ENCODE measurements around the gene ZNF223. TPM values are rescaled to one million over a fixed set of nuclear protein-coding genes. Genes with fewer than 3 reads are reported as not detected.

Gene ZNF223
- total RNA-seq, 4 donors from 2014 or later = 3.6 to 48.5 (median 12.9) TPM

- peak in 3 of 4 experiments; percentile 9 to 20 (median 17) for TF ChIP-seq CTCF (IDR thresholded peaks at IDR 0.05)
- TF ChIP-seq POLR2A (IDR thresholded peaks at IDR 0.05) = peak in 1 of 2 donors; percentile 23
- Histone ChIP-seq H3K36me3 (no peaks in the 10 kb centered on the region), H3K27ac (peak within 1 kb of the TSS; percentile 75), H3K27me3 (no peaks in the 10 kb centered on the region), H3K9me3 (peaks cover 0 to 22% of the 10 kb centered on the region in 2 donors), H3K4me1 (no peaks in the 10 kb centered on the region), H3K4me3 (peak within 1 kb of the TSS; percentile 67 to 83)
- DNase-seq = peak; percentile 95 to 98
- intact Hi-C loops (cut with DNase I; ENCODE audit: low total_unique reads) = no loop called here
Observed at GRCh38 chr19:44113138-44113783, 61.4 kb downstream of the ZNF223 start, which contains the start of gene ZNF225. Gene ZNF225 (plus strand): TSS chr19:44113399. CDS start chr19:44115828, 2,429 bp downstream.

- DNase-seq = peak in 1 of 2 donors; percentile 18
- H3K36me3 ChIP-seq = no peaks in the 10 kb centered on the region
- peak overlapping the region; percentile 67 to 83 for H3K4me3 ChIP-seq
- intact Hi-C loops (cut with DNase I; ENCODE audit: low total_unique reads) = no loop called here
- H3K4me1 ChIP-seq = no peaks in the 10 kb centered on the region
- H3K27me3 ChIP-seq = no peaks in the 10 kb centered on the region
- no peak for TF ChIP-seq CTCF (IDR thresholded peaks at IDR 0.05)
- no peak for TF ChIP-seq POLR2A (IDR thresholded peaks at IDR 0.05)
- H3K9me3 ChIP-seq = peaks cover 0 to 16% of the 10 kb centered on the region in 2 donors
- H3K27ac ChIP-seq = peak overlapping the region; percentile 75
Observed at GRCh38 chr19:44113784-44114390, 62.1 kb downstream of the ZNF223 start.

Small RNAs within 50 kb of the gene (small RNA-seq; reads per million reads assigned to genes)
- not detected for gene RNU6-902P

Other genes starting within 250 kb of the ZNF223 start
- gene LYPD5, start 249.6 kb upstream of the ZNF223 start, total RNA-seq = 1 to 10 TPM in 2 of 4 donors, under 1 TPM in 2; 0.51 to 1.9 (median 0.88) TPM
- 10 to 100 TPM in 3 of 4 donors, 1 to 10 TPM in 1; 1.8 to 52.6 (median 14.1) TPM for gene ZNF283, start 224.7 kb upstream of the ZNF223 start, total RNA-seq
- 1 to 10 TPM in 3 of 4 donors, under 1 TPM in 1; 0.59 to 7.9 (median 6.4) TPM for gene ZNF404, start 168.1 kb upstream of the ZNF223 start, total RNA-seq
- 10 to 100 TPM in 3 of 4 donors, 1 to 10 TPM in 1; 9.4 to 33.0 (median 14.6) TPM for gene ZNF45, start 116.8 kb upstream of the ZNF223 start, total RNA-seq
- 10 to 100 TPM in 1 of 4 donors, 1 to 10 TPM in 1, under 1 TPM in 1, not detected in 1; 0.77 to 26.9 (median 9.4) TPM for gene ZNF221, start 100.8 kb upstream of the ZNF223 start, total RNA-seq
- 10 to 100 TPM in 3 of 4 donors, 1 to 10 TPM in 1; 6.2 to 51.7 (median 16.3) TPM for gene ZNF155, start 67.8 kb upstream of the ZNF223 start, total RNA-seq
- gene ZNF230, start 49.1 kb upstream of the ZNF223 start, total RNA-seq = 10 to 100 TPM in 3 of 4 donors, 1 to 10 TPM in 1; 6.5 to 15.1 (median 13.9) TPM
- gene ZNF222, start 26.7 kb upstream of the ZNF223 start, total RNA-seq = 1 to 10 TPM in 2 of 4 donors, under 1 TPM in 2; 0.29 to 9.1 (median 1.0) TPM
- gene ZNF284, start 20.1 kb downstream of the ZNF223 start, total RNA-seq = 1 to 10 TPM in 2 of 4 donors, under 1 TPM in 2; under 0.01 to 6.3 (median 1.8) TPM
- 10 to 100 TPM in 3 of 4 donors, 1 to 10 TPM in 1; 7.4 to 59.7 (median 37.1) TPM for gene ZNF224, start 42.3 kb downstream of the ZNF223 start, total RNA-seq
- gene ZNF225, start 61.4 kb downstream of the ZNF223 start, total RNA-seq = 10 to 100 TPM in 1 of 4 donors, 1 to 10 TPM in 2, under 1 TPM in 1; 0.29 to 18.5 (median 4.9) TPM
- gene ZNF234, start 89.5 kb downstream of the ZNF223 start, total RNA-seq = 10 to 100 TPM in 2 of 4 donors, 1 to 10 TPM in 2; 3.6 to 24.4 (median 10.8) TPM
- gene ZNF226, start 113.1 kb downstream of the ZNF223 start, total RNA-seq = 10 to 100 TPM in 3 of 4 donors, 1 to 10 TPM in 1; 6.8 to 46.3 (median 21.4) TPM
- gene ZNF227, start 160.5 kb downstream of the ZNF223 start, total RNA-seq = 10 to 100 TPM; 19.7 to 43.8 (median 29.2) TPM
- 1 to 10 TPM in 1 of 4 donors, under 1 TPM in 1, not detected in 2; 0.55 to 1.7 TPM for gene ZNF233, start 207.8 kb downstream of the ZNF223 start, total RNA-seq